K562 (cell line): ENCODE data around the gene RTBDN. TPM values are rescaled to one million over a fixed set of nuclear protein-coding genes. Genes with fewer than 3 reads are reported as not detected.

ENCODE experiments used
- BRF2 ChIP-seq: IDR thresholded peaks from 3 replicates; pipeline ENCODE4 v1.6.1; 2011; ENCODE audit warnings: borderline replicate concordance, mild to moderate bottlenecking; ENCODE audit not compliant: insufficient read length, insufficient read depth
- FOXJ3 ChIP-seq: sonication (generic); formaldehyde crosslinking; IDR thresholded peaks from 2 replicates; pipeline ENCODE4 v1.4.0; 2020; ENCODE audit warnings: mild to moderate bottlenecking, missing genetic modification reagents
- GATA2 ChIP-seq: sonication (generic); formaldehyde crosslinking; IDR thresholded peaks from 2 replicates; pipeline ENCODE4 v1.4.0; 2020; ENCODE audit warnings: mild to moderate bottlenecking, missing genetic modification reagents
- HMGXB4 ChIP-seq: sonication (generic); formaldehyde crosslinking; IDR thresholded peaks from 2 replicates; pipeline ENCODE4 v1.8.1; 2023; ENCODE audit warnings: mild to moderate bottlenecking, missing genetic modification reagents
- PHF21A ChIP-seq: fragments of 450-650 bp; IDR thresholded peaks from 2 replicates; pipeline ENCODE4 v1.6.1; 2017; ENCODE audit warnings: low read depth, borderline replicate concordance
- POLR2A ChIP-seq: fragments of 450-650 bp; conservative IDR thresholded peaks from 2 replicates; pipeline ENCODE4 v1.6.1; 2016
- RBM15 ChIP-seq: fragments of 200-400 bp; formaldehyde crosslinking; IDR thresholded peaks from 2 replicates; pipeline ENCODE4 v1.6.1; 2018; ENCODE audit warnings: mild to moderate bottlenecking, low read length, moderate library complexity; ENCODE audit not compliant: insufficient read depth
- RREB1 ChIP-seq: fragments of 250-450 bp; sonication (Bioruptor Pico); IDR thresholded peaks from 2 replicates; pipeline ENCODE4 v1.4.0; 2020
- SP1 ChIP-seq: sonication (generic); formaldehyde crosslinking; IDR thresholded peaks from 2 replicates; pipeline ENCODE4 v1.8.1; 2022; ENCODE audit warnings: mild to moderate bottlenecking, missing genetic modification reagents
- ZFP91 ChIP-seq: sonication (generic); formaldehyde crosslinking; IDR thresholded peaks from 2 replicates; pipeline ENCODE4 v1.8.0; 2022; ENCODE audit warnings: mild to moderate bottlenecking, missing genetic modification reagents
- ZNF165 ChIP-seq: fragments of 250-450 bp; sonication (Bioruptor Pico); IDR thresholded peaks from 2 replicates; pipeline ENCODE4 v1.4.0; 2020; ENCODE audit warnings: borderline replicate concordance
- ZNF395 ChIP-seq: fragments of 200-800 bp; sonication (Bioruptor generic); IDR thresholded peaks from 2 replicates; pipeline ENCODE4 v1.6.1; 2017; ENCODE audit warnings: missing genetic modification characterization, missing compliant biosample characterization
- ZNF707 ChIP-seq: fragments of 250-450 bp; sonication (Bioruptor Pico); conservative IDR thresholded peaks from 2 replicates; pipeline ENCODE4 v1.8.0; 2022; ENCODE audit warnings: inconsistent platforms, mild to moderate bottlenecking, moderate library complexity
- polyA plus RNA-seq, 8 experiments: library from polyadenylated mRNA; depleted of rRNA in 4 of 8; stranded (reverse) in 5 of 8; unstranded in 3 of 8; fragments of >200 nt; fragmentation: Nextera tagmentation in 2 of 8; fragmentation: Illumina TruSeq in 1 of 8; extraction: Ambion mirVana in 2 of 8; extraction: Trizol in 1 of 8; gene quantifications; 2 replicates each; pipeline versions ENCODE4 v1.2.1 to v1.2.3, GENCODE V29; 2011 to 2014; ENCODE audit warnings: inconsistent platforms in 1 of 8, missing spikeins in 1 of 8
- total RNA-seq, 7 experiments: library from RNA; depleted of rRNA in 6 of 7; stranded (reverse); fragments of >200 nt in 6 of 7; fragmentation: Illumina TruSeq in 2 of 7; extraction: Trizol in 2 of 7; gene quantifications; 2 replicates each; pipeline versions ENCODE4 v1.2.1 to v1.2.3, GENCODE V29; 2011 to 2021; ENCODE audit warnings: low replicate concordance in 1 of 7

RTBDN gene
- total and polyA plus RNA-seq, 9 of the 15 experiments (the other 6 are each of a cell fraction or from before 2014, with no cell fraction given) = 0.20 to 2.3 (median 0.72) TPM; not detected in 1

GRCh38 chr19:12801466-12802266 lies 32.7 kb downstream of the RTBDN start, which contains the start of the genes PRDX2 and THSD8 (continued):
- TF ChIP-seq BRF2 (no peak), ZNF395 (no peak), ZNF165 (CRISPR knock-in tag) (no peak), HMGXB4 (CRISPR knock-in tag) (peak; percentile 58), FOXJ3 (CRISPR knock-in tag) (no peak), PHF21A (no peak), SP1 (peak; percentile 79; the same call in 1 of the 2 replicates), ZFP91 (CRISPR knock-in tag) (no peak), RBM15 (no peak), ZNF707 (CRISPR knock-in tag) (0 out of 2 replicates have a peak, but pooled peaks have one; percentile 21), GATA2 (no peak), RREB1 (CRISPR knock-in tag) (peak; percentile 38; the same call in 1 of the 2 replicates), POLR2A (peak; percentile 98)
